ENCODE measurements around the gene SMARCAL1. TPM values are rescaled to one million over a fixed set of nuclear protein-coding genes. Genes with fewer than 3 reads are reported as not detected.

SMARCAL1 gene
- total and polyA plus RNA-seq, 9 of the 15 experiments (the other 6 are each of a cell fraction or from before 2014, with no cell fraction given) = 8.2 to 27.9 (median 12.4) TPM

DNA sequence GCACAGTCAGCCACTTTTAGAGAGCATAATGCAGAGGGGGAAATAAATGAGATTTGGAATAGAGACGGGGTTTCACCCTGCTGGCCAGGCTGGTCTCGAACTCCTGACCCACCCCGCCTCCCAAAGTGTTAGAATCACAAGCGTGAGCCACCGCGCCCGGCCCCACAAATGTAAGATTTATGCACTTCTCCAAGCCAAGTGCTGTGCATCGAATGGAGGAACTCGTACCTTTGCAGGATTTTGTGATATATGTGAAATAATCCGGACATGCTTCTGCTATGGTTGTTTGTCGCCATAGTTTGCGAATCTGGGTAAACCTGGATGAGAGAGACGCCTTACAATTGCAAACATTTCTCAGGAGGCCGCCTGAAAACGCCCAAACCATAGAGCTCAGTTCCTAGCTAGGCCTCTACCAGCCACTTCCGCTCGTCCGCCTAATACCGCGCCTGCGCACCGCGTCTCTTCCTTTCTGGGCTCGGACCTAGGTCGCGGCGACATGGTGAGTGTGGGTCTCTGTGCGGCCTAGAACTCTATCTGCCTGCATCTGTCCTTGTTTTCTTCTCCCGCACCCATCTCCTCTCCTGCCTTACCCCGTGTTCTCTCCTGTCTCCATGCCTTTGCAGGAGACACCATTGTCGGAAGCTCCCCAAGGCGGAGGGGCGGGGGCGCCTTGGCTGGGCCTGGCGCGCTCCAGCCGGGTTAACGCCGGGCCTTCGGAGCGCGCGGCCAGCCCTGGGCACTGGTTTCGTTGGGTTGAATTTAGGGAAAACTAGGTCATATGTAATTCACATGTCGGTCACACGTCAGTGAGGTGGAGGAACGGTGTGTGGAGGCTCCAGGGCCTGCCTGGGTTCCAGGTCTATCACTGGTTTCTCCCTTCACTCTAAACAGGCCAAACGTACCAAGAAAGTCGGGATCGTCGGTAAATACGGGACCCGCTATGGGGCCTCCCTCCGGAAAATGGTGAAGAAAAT, 86.4 kb downstream of the SMARCAL1 start, which contains the start of gene RPL37A (continued):
- TF ChIP-seq, protein P1, sequence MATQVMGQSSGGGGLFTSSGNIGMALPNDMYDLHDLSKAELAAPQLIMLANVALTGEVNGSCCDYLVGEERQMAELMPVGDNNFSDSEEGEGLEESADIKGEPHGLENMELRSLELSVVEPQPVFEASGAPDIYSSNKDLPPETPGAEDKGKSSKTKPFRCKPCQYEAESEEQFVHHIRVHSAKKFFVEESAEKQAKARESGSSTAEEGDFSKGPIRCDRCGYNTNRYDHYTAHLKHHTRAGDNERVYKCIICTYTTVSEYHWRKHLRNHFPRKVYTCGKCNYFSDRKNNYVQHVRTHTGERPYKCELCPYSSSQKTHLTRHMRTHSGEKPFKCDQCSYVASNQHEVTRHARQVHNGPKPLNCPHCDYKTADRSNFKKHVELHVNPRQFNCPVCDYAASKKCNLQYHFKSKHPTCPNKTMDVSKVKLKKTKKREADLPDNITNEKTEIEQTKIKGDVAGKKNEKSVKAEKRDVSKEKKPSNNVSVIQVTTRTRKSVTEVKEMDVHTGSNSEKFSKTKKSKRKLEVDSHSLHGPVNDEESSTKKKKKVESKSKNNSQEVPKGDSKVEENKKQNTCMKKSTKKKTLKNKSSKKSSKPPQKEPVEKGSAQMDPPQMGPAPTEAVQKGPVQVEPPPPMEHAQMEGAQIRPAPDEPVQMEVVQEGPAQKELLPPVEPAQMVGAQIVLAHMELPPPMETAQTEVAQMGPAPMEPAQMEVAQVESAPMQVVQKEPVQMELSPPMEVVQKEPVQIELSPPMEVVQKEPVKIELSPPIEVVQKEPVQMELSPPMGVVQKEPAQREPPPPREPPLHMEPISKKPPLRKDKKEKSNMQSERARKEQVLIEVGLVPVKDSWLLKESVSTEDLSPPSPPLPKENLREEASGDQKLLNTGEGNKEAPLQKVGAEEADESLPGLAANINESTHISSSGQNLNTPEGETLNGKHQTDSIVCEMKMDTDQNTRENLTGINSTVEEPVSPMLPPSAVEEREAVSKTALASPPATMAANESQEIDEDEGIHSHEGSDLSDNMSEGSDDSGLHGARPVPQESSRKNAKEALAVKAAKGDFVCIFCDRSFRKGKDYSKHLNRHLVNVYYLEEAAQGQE (IDR thresholded peaks at IDR 0.05; ENCODE audit: borderline replicate concordance) = no peak
- TF ChIP-seq, protein P1 (CRISPR knock-in tag; IDR thresholded peaks at IDR 0.05; ENCODE audit: low read depth) = no peak
- TF ChIP-seq, protein P2, sequence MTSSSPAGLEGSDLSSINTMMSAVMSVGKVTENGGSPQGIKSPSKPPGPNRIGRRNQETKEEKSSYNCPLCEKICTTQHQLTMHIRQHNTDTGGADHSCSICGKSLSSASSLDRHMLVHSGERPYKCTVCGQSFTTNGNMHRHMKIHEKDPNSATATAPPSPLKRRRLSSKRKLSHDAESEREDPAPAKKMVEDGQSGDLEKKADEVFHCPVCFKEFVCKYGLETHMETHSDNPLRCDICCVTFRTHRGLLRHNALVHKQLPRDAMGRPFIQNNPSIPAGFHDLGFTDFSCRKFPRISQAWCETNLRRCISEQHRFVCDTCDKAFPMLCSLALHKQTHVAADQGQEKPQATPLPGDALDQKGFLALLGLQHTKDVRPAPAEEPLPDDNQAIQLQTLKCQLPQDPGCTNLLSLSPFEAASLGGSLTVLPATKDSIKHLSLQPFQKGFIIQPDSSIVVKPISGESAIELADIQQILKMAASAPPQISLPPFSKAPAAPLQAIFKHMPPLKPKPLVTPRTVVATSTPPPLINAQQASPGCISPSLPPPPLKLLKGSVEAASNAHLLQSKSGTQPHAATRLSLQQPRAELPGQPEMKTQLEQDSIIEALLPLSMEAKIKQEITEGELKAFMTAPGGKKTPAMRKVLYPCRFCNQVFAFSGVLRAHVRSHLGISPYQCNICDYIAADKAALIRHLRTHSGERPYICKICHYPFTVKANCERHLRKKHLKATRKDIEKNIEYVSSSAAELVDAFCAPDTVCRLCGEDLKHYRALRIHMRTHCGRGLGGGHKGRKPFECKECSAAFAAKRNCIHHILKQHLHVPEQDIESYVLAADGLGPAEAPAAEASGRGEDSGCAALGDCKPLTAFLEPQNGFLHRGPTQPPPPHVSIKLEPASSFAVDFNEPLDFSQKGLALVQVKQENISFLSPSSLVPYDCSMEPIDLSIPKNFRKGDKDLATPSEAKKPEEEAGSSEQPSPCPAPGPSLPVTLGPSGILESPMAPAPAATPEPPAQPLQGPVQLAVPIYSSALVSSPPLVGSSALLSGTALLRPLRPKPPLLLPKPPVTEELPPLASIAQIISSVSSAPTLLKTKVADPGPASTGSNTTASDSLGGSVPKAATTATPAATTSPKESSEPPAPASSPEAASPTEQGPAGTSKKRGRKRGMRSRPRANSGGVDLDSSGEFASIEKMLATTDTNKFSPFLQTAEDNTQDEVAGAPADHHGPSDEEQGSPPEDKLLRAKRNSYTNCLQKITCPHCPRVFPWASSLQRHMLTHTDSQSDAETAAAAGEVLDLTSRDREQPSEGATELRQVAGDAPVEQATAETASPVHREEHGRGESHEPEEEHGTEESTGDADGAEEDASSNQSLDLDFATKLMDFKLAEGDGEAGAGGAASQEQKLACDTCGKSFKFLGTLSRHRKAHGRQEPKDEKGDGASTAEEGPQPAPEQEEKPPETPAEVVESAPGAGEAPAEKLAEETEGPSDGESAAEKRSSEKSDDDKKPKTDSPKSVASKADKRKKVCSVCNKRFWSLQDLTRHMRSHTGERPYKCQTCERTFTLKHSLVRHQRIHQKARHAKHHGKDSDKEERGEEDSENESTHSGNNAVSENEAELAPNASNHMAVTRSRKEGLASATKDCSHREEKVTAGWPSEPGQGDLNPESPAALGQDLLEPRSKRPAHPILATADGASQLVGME (CRISPR knock-in tag; IDR thresholded peaks at IDR 0.05) = peak; percentile 58; the same call in 1 of the 2 replicates
- TF ChIP-seq, protein P3, sequence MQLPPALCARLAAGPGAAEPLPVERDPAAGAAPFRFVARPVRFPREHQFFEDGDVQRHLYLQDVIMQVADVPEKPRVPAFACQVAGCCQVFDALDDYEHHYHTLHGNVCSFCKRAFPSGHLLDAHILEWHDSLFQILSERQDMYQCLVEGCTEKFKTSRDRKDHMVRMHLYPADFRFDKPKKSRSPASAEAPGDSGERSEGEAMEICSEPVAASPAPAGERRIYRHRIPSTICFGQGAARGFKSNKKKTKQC (CRISPR knock-in tag; IDR thresholded peaks at IDR 0.05) = no peak
- TF ChIP-seq, protein P4, sequence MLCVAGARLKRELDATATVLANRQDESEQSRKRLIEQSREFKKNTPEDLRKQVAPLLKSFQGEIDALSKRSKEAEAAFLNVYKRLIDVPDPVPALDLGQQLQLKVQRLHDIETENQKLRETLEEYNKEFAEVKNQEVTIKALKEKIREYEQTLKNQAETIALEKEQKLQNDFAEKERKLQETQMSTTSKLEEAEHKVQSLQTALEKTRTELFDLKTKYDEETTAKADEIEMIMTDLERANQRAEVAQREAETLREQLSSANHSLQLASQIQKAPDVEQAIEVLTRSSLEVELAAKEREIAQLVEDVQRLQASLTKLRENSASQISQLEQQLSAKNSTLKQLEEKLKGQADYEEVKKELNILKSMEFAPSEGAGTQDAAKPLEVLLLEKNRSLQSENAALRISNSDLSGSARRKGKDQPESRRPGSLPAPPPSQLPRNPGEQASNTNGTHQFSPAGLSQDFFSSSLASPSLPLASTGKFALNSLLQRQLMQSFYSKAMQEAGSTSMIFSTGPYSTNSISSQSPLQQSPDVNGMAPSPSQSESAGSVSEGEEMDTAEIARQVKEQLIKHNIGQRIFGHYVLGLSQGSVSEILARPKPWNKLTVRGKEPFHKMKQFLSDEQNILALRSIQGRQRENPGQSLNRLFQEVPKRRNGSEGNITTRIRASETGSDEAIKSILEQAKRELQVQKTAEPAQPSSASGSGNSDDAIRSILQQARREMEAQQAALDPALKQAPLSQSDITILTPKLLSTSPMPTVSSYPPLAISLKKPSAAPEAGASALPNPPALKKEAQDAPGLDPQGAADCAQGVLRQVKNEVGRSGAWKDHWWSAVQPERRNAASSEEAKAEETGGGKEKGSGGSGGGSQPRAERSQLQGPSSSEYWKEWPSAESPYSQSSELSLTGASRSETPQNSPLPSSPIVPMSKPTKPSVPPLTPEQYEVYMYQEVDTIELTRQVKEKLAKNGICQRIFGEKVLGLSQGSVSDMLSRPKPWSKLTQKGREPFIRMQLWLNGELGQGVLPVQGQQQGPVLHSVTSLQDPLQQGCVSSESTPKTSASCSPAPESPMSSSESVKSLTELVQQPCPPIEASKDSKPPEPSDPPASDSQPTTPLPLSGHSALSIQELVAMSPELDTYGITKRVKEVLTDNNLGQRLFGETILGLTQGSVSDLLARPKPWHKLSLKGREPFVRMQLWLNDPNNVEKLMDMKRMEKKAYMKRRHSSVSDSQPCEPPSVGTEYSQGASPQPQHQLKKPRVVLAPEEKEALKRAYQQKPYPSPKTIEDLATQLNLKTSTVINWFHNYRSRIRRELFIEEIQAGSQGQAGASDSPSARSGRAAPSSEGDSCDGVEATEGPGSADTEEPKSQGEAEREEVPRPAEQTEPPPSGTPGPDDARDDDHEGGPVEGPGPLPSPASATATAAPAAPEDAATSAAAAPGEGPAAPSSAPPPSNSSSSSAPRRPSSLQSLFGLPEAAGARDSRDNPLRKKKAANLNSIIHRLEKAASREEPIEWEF (CRISPR knock-in tag; IDR thresholded peaks at IDR 0.05) = no peak

Measured in K562 (cell line).